Measurements from ENCODE around the gene RRP36.
"Not testable (repeated sequence)": the region's sequence is repeated elsewhere in the genome, so short reads cannot be mapped to it uniquely, and the experiment has no call there.

RRP36 gene

DNA sequence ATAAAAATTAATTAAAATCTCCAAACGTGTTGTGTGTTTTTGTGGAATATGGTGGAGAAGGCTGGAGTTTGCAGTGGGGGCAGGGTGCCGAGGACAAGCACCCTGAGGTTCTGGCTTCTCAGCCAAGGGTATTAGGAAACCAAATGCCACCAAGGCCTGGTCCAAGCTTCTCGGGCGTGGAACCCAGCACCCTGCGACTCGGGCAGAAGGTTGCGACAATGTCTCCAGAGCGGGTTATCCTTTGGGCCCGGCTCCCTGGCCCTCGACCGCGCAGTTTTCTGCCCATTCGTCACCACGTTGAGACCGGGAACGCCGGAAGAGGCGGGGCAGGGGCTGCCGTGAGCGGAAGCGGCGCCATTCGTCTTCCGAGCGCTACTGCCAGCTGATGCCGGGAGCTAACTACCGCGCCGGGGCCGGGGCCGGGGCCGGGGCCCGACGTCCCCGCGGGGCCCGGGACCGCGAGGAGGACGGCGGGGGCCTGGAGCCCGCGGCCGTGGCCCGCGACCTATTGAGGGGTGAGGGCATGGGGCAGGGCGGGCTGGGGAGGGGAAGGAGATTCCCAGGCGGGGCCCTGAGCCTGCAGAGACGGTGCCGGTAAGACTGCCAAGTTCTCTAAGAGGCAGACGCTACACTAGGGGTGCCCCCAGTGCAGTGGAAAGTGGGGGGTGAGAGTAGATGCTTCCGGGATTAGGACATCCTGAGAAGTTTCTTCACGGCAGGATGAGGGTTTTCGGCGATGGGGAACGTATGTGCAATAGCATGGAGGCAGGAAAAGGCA is at the start of gene RRP36:
RRP36 (plus strand) TSS at position 354 of the 778 bp plus-strand sequence; CDS start at position 386, 32 bp downstream.
- DNase-seq (peak; percentile 84), ATAC-seq (peak; percentile 87)

- ATAC-seq = no peak
- DNase-seq = no peak
Observed at GRCh38 chr6:42971746-42972327, 49.6 kb upstream of the RRP36 start.

GRCh38 chr6:42973926-42974325 is 47.5 kb upstream of the RRP36 start:
- ATAC-seq (no peak), DNase-seq (no peak)

- DNase-seq (no peak), ATAC-seq (no peak)
Observed at GRCh38 chr6:42974919-42975505, 46.4 kb upstream of the RRP36 start.

- DNase-seq (peak; percentile 26), ATAC-seq (no peak)
Observed at GRCh38 chr6:42978487-42978838, 43.0 kb upstream of the RRP36 start.

DNA sequence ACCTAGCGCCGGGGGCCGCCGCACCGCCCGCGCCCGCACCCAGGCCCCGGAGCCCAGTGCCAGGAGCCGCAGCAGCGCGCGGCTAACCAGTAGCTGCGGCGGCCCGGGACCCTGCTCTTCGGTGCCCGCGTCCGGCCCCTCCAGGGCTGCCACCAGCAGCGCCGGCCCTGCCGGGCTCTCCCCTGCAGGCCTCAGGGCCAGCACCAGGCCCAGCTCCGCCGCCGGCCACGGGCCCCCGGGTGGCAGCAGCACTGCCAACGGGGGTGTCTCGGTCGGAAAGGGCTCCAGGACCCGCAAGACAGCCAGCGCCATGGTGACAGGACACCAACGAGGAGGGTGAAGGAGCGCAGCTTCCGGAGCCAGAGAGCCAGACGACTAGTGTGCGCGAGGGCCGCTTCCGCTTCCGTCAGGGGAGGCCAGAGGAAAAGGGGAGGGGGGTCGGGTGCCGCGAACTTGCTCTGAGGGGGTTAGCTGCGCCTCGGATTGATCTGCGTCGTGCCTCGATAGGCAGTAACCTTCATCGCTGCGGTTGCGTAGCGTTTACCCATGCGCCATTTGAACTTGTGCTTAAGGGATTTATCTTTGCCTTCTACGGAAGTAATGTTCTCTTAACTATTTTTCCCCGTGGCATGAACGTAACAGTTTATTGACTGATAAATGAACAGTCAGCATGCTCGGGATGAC is 42.4 kb upstream of the RRP36 start, which contains the start of gene PEX6:
PEX6 (minus strand) TSS at position 343 of the 684 bp plus-strand sequence; CDS start at position 312, 31 bp downstream.
- DNase-seq (peak; percentile 89), ATAC-seq (peak; percentile 91)

DNA sequence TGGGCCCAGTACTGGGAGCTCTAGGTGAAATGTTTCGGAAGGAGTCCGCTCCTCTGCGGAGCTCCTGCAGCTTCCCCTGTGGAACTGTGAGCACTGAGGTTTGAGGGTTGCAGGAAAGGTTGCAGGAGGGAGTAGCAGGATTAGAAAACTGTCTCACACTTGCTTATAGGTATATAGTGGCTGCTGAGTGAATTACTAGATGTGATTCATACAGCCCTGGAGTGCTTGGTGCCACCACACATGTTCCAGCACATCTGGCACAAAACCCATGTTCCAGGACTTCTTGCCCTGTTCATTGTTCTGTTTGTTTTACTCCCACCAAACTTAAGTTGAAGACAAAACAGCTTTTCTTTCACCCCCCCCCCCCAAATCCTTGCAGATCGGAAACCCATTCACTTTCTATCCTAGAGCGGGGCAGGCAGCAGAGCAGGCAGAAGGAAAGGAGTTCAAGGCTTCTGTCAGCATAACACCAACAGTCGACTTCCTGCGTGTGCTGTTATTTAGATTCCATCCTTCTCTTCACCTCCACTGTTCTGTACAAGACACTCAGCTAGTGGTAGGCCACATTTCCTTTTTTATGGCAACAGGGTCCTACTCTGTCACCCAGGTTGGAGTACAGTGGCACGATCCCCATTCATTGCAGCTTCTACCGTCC is 41.8 kb upstream of the RRP36 start:
- no peak for DNase-seq

GRCh38 chr6:42981836-42982235 is 39.6 kb upstream of the RRP36 start:
- DNase-seq (no peak), ATAC-seq (no peak)

More for the DNA sequence above, 41.8 kb upstream of the RRP36 start:
- peak; percentile 34 for ATAC-seq

GRCh38 chr6:42984001-42984923 is 37.2 kb upstream of the RRP36 start, which contains the start of gene PPP2R5D:
Gene PPP2R5D (plus strand): TSS chr6:42984570. CDS start chr6:42984678, 108 bp downstream.
- DNase-seq (peak; percentile 94), ATAC-seq (peak; percentile 93)

GRCh38 chr6:42984924-42985475 is 36.4 kb upstream of the RRP36 start:
- DNase-seq = peak; percentile 32
- no peak for ATAC-seq

- no peak for ATAC-seq
- no peak for DNase-seq
Observed at GRCh38 chr6:42987533-42988451, 33.6 kb upstream of the RRP36 start.

- DNase-seq = no peak
Observed at GRCh38 chr6:42988486-42989020, 32.9 kb upstream of the RRP36 start.

DNA sequence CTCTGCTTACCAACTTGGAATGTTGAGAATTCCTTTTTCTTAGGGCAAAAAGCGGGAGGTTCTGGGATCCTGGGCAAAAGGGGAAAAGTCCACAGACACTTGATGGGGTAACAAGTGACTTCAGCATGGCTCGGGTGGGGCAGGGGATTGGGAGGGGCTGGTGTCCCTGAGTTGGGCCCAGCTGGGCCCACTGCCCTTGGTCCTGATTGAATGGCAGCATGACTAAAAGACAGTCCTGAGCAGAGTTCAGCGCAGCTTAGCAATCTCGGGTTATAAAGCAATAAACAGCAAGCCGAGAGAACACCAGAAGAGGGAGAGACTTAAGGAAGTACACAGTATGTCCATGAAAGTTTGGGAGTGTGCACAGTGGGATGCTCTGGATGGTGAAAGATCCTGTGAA is 31.5 kb upstream of the RRP36 start:
- DNase-seq (no peak), ATAC-seq (no peak)

More at GRCh38 chr6:42988486-42989020, 32.9 kb upstream of the RRP36 start:
- no peak for ATAC-seq

DNA sequence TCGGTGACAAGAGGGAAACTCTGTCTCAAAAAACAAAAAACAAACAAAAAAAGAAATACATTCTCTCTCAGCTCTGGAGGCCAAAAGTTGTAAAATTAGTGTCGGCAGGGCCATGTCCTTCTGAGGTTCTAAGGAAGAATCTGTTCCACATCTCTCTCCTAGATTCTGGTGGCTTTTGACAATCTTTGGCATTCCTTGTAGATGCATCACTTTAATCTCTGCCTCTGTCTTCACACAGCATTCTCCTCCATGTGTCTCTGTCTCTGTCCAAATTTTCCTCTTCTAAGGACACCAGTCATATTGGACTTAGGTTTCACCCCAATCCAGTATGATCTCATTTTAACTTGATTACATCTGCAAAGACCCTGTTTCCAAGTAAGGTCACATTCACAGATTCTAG is 28.0 kb upstream of the RRP36 start:
- no peak for ATAC-seq
- DNase-seq = no peak

DNA sequence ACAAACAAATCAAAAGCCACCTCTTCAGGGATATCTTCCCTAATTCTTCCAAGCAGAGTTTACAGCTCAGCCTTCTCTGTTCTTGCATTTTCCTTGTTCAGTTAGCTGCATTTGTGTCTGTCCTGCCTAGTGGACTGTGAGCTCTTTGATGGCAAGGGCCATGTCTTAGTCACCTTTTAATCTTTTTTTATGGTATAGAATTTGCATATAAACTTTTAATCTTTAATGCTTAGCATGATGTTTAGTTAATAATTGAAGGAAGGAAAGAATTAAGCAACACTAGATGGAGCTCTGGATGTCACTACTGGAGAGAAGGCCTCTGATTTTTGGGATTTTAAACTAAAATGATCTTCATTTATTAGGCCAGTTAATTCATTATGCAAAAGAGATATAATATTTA is 24.9 kb upstream of the RRP36 start:
- DNase-seq (no peak), ATAC-seq (no peak)

DNA sequence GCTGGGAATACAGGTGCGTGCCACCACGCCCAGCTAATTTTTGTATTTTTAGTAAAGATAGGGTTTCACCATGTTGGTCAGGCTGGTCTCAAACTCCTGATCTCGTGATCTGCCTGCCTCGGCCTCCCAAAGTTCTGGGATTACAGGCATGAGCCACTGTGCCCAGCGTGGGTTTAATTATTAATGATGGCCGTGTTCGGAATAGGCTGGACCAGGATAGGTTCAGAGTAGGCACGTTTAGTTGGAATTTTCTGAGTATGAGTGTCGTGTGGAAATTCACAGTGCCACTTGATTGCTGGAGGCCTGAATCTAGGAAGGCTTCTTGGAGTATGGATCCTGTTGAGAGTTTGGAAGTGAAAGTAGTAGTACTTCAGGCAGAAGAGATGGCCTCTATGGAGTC is 23.2 kb upstream of the RRP36 start:
- not testable (repeated sequence) for DNase-seq, ATAC-seq

DNA sequence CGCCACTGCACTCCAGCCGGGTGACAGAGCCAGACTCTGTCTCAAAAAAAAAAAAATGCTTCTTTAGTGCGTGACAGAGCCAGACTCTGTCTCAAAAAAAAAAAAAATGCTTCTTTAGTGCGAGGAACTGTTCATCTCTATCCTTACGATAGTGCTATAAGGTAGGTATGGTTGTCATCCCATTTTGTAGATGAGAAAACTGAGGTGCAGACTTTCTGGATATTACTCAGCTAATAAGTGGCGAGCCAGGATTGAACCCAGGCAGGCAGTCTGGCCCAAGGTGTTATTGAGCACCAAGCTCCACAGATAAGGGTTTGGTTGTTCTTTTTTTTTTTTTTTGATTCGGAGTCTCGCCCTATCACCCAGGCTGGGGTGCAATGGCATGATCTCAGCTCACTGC is 19.6 kb upstream of the RRP36 start:
- ATAC-seq = no peak

DNA sequence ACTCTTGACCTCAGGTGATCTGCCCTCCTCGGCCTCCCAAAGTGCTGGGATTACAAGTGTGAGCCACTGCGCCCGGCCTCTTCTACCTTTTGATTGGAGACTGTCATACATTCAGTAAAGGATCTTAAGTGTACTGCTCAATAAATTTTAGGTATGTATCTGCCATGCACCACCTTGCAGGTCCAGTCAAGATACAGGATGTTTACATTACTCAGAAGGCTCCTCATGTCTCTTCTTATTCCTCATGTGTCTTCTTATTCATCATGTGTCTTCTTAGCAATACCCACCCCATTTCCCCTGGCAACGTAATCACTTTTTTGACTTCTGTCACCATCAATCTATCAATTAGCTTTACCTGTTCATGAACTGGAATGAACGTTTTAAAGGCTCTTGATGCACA is 15.6 kb upstream of the RRP36 start:
- DNase-seq (no peak), ATAC-seq (no peak)

More for the DNA sequence above, 19.6 kb upstream of the RRP36 start:
- DNase-seq = no peak

GRCh38 chr6:43006251-43006650 is 15.2 kb upstream of the RRP36 start:
- DNase-seq (no peak), ATAC-seq (no peak)

All from stimulated activated naive CD8-positive, alpha-beta T cell treated with anti-CD3 and anti-CD28 coated beads, Interleukin-15, Interleukin-2, amounts not matched to agents 100 U/mL and 50 U/mL, for 24 hours (primary cell).